DND-41 (cell line): ENCODE results near the gene ERI2.

Experiments used
- EZH2 ChIP-seq: IDR thresholded peaks from 3 replicates; pipeline ENCODE4 v1.6.1; 2012; ENCODE audit warnings: borderline replicate concordance, low read depth, mild to moderate bottlenecking, moderate library complexity, low read length, inconsistent platforms; ENCODE audit not compliant: severe bottlenecking
- TF ChIP-seq, protein P1 (sequence below): IDR thresholded peaks from 2 replicates; pipeline ENCODE4 v1.5.1; 2012; ENCODE audit warnings: borderline replicate concordance, low read length, moderate library complexity, mild to moderate bottlenecking; ENCODE audit not compliant: poor library complexity, severe bottlenecking; ENCODE audit errors: extremely low read depth

DNA sequence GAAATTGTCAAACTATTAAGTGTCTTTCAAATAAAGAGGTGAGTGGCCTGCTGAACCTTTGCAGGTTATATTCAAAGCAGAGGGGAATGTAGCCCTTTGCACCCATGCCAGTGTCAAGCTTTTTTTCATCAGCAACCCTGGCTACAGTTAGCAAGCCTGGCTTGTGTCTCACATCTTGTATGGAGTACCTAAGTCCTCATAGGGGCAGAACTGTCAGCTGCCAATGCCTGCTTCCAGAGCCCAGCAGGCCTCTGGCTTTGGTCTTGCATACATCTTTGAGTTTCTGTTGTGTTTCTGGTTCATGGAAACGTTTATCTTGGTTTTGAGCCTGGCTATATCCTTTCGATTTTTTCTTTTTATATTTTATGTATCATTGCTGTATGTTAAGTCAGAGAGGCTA lies 26.8 kb upstream of the ERI2 start:
- TF ChIP-seq, protein P1, sequence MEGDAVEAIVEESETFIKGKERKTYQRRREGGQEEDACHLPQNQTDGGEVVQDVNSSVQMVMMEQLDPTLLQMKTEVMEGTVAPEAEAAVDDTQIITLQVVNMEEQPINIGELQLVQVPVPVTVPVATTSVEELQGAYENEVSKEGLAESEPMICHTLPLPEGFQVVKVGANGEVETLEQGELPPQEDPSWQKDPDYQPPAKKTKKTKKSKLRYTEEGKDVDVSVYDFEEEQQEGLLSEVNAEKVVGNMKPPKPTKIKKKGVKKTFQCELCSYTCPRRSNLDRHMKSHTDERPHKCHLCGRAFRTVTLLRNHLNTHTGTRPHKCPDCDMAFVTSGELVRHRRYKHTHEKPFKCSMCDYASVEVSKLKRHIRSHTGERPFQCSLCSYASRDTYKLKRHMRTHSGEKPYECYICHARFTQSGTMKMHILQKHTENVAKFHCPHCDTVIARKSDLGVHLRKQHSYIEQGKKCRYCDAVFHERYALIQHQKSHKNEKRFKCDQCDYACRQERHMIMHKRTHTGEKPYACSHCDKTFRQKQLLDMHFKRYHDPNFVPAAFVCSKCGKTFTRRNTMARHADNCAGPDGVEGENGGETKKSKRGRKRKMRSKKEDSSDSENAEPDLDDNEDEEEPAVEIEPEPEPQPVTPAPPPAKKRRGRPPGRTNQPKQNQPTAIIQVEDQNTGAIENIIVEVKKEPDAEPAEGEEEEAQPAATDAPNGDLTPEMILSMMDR, result no peak
- TF ChIP-seq EZH2, result no peak
